ENCODE results near the gene PSMB9.
A peak's percentile ranks its signal among the peaks of the same experiment; 100 is the strongest.

Gene PSMB9

GRCh38 chr6:32838114-32838958, 15.7 kb upstream of the PSMB9 start, which contains the start of gene TAP2:
TAP2 (minus strand) TSS chr6:32838739; CDS start chr6:32838233, 506 bp downstream.
- DNase-seq (ENCODE audit: extremely low spot score, insufficient read length, low read depth), result peak; percentile 80
- peak; percentile 93 for FAIRE-seq

DNA sequence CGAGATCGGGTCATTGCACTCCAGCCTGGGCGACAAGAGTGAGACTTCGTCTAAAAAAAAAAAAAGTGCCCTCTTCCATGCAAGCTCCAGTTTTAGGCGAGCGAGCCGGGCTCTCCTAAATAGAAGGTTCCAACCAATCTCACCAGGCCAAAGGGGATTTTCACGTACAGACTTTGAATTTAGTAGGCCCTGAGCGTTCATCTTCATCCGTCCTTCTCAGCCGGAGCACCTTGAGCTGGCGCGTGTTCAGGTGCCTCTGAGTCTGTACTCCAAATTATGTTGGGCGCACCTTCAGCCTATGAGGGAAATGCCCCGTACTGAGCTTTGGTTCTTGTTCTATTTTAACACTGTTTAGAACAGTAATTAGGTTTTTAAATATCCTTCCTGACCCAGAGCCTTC, 14.6 kb upstream of the PSMB9 start:
- FAIRE-seq (no peak), DNase-seq (ENCODE audit: extremely low spot score, insufficient read length, low read depth) (no peak)

- DNase-seq (ENCODE audit: extremely low spot score, insufficient read length, low read depth), result no peak
- FAIRE-seq, result peak; percentile 81
These were observed 13.3 kb upstream of the PSMB9 start for GRCh38 chr6:32840604-32841246.

- FAIRE-seq, result no peak
These were observed 11.9 kb upstream of the PSMB9 start for GRCh38 chr6:32842021-32842650.

GRCh38 chr6:32842690-32843089, 11.3 kb upstream of the PSMB9 start:
- DNase-seq (ENCODE audit: extremely low spot score, insufficient read length, low read depth), result no peak
- peak; percentile 38 for FAIRE-seq

More at GRCh38 chr6:32842021-32842650, 11.9 kb upstream of the PSMB9 start:
- no peak for DNase-seq (ENCODE audit: extremely low spot score, insufficient read length, low read depth)

DNA sequence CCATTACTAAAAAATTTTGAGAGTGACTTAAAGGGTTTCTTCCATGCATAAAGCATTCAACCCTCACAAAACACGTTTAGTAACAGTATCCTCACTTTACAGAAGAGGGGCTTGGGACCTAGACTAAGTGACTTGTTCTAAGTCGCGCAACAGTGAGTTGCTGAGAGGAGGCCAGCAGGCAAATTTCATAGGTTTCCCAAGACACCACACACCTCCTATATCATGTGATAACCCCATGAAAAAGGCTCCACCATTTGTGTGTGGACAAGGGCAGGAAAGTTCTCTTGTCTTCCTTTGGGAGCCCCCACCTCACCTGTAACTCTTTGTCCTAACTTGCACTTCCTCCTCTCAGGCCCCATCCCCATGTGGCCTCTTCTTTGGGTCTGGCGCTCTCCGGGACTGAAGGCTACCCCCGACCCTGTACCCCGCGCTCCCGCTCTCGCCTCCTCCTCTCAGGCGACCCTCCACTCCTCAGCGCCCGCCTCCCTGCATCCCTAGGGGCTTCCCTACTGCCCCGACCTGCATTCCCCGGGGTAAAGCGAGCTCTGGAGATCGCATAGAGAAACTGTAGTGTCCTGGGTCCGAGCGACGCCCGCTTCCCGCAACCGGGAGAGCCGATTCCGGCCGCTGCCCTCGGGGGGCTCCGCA, 10.5 kb upstream of the PSMB9 start:
- DNase-seq (ENCODE audit: extremely low spot score, insufficient read length, low read depth) (no peak), FAIRE-seq (peak; percentile 29)

- FAIRE-seq, result peak; percentile 99
- DNase-seq (ENCODE audit: extremely low spot score, insufficient read length, low read depth), result peak; percentile 79
These were observed 9.8 kb upstream of the PSMB9 start, which contains the start of gene PSMB8 for GRCh38 chr6:32843979-32844838. PSMB8 (minus strand) TSS chr6:32844047; CDS start chr6:32843996, 51 bp downstream.

DNA sequence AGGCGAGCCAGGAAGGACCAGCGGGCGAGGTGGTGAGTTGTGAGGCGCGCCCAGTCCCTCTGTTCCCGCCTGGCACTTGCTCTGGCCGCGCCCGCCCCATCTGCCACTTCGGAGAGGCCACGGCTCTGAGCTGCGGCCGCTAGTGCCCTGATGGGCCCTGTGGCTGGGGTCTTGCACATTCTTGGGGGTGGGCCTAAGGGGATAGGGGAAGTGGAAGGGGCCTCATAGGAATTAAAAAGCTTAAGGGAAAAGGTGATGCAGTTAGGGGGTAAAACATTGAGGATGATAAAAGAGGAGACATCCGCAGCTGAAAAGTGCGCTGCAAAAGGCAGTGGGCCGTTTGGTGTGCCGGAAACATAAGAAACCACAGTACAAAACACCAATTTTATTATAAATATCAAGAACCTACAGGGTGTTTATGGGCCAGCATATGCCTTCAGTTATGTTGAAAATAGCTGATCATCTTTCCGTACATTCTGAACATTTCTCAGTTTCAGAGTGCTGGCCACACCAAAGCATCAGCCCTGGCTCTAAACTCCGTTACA, 9.1 kb upstream of the PSMB9 start:
- FAIRE-seq (no peak), DNase-seq (ENCODE audit: extremely low spot score, insufficient read length, low read depth) (no peak)

DNA sequence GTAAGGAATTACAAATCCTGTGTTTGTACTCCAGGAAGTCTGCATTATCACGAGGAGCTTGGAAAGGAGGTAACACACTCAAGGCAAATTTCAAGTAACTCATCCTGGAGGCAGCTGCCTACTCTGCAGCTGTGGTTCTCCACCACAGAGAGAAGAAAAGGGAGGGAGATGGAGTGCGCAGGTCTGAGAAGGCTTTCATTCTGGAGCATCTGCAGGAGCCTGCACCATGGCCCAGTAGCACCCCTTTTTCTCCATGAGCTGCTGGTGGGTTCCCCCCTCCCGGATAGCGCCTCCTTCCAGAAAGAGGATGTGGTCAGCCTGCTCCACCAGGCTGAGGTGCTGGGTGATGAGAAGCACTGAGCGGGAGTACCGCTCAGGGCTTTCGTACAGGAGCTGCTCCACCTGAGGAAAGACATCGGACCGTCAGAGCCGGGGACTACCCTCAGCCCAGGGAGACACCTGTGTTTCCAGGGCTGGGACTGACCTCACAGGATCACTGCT, 8.6 kb upstream of the PSMB9 start:
- peak; percentile 85 for FAIRE-seq

DNA sequence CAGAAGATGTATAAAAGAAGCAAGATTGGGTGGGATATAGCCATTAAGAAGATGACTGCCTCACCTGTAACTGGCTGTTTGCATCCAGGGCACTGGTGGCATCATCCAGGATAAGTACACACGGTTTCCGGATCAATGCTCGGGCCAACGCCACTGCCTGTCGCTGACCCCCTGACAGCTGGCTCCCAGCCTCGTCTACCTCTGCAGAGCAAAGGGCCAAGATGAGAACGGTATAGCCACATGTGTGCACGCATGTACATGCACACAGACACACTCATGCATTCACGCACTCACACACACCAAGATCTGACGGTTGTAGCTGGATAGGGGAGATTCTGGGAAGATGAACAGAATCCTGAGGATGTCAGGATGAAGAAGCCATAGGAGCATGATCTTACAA, 7.0 kb upstream of the PSMB9 start:
- no peak for FAIRE-seq

More for the DNA sequence above, 8.6 kb upstream of the PSMB9 start:
- no peak for DNase-seq (ENCODE audit: extremely low spot score, insufficient read length, low read depth)

DNA sequence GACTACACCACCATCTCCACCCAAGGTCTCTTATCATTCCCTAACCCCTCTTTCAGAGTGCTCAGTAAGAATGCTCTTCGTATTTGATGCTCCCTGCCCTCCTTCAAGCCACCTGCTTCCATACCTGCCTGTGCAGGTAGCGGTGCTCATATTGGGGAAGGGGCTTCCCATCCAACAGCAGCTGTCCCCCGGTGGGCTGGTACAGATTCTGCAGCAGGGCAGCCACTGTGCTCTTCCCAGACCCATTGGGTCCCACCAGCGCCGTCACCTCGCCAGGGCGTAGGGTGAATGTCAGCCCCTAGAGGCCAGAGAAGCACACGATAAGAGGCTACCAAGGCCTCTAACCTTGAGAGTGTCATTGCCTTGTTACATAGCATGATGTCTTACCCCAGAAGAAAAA, 6.2 kb upstream of the PSMB9 start:
- DNase-seq (ENCODE audit: extremely low spot score, insufficient read length, low read depth) (no peak), FAIRE-seq (no peak)

More for the DNA sequence above, 7.0 kb upstream of the PSMB9 start:
- DNase-seq (ENCODE audit: extremely low spot score, insufficient read length, low read depth), result no peak

DNA sequence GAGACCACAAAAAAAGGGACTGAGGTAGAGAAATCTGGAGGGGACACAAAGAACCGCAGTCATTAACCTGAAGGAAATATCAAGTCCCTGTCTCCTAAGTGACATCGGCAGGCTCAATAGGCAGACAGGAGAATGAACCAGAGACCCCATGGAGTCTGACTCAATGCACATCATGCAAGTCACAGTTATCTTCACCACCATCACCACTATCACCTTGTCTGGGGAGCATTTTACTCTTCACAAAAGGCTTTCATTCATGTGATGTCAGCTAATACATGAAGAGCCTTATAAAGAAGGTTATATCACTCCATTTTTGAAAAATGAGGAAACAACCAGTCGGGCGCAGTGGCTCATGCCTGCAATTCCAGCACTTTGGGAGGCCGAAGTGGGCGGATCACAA, 4.9 kb upstream of the PSMB9 start:
- FAIRE-seq (no peak), DNase-seq (ENCODE audit: extremely low spot score, insufficient read length, low read depth) (no peak)

DNA sequence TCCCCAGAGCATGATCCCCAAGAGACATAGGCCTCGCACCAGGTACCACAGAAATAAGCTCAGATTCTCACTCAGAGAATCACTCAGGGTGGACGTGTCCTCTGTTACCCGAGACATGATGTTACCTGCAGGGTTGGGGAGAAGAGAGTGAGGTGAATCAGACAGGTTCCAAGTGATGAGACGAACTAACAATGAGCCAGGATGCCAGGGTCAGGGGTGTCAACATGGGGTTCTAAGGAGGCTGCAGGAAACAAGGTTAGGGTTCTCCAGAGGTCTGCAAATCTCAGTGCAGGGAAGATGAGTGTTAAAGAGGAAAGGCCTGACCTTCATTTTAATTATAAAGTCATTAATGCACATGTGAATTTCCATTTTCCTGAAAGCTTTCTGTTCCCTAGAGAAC, 3.0 kb upstream of the PSMB9 start:
- DNase-seq (ENCODE audit: extremely low spot score, insufficient read length, low read depth) (no peak), FAIRE-seq (no peak)

- DNase-seq (ENCODE audit: extremely low spot score, insufficient read length, low read depth) (no peak), FAIRE-seq (peak; percentile 75)
These were observed 1.8 kb upstream of the PSMB9 start for GRCh38 chr6:32852018-32852843.

GRCh38 chr6:32852844-32853540, 1.0 kb upstream of the PSMB9 start:
- DNase-seq (ENCODE audit: extremely low spot score, insufficient read length, low read depth), result no peak

DNA sequence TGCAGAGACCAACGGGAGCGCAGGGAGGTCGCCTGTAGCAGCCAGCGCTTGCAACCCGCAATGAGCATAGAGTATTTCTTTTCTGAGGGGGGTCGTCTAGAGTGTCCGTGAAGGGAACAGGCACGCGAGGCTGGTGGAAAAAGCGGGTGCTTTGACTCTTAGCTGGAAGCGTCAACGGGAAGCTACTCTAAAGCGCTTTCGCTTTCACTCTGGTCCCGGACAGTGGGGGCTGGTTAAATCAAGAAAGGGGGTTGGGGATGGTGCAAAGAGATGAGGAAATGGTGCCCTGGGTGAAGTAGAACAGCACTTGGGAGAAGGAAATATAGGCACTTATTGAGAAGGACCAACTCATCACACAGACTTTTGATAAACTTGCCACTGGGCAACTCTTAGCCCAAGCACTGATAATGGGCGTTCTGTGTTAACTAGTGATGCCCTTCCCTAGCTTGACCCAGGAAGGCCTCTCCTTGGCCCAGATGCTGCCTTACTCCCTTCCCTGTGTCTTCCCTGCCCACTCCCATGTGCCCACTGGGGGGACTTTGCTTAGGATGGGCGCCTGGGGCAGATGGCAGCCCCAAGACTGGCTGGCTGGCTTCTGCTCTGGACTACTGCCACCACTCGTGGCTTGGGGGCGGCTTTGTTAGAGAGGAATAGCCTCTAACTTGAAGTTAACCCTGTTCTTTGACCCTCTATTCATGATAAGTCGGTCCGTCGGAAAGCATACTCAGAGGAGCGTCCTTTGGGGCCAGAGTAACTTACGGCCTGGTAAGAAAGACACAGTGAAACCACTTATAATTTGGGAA, 585 bp downstream of the PSMB9 start:
- FAIRE-seq (peak; percentile 81), DNase-seq (ENCODE audit: extremely low spot score, insufficient read length, low read depth) (no peak)

More at GRCh38 chr6:32852844-32853540, 1.0 kb upstream of the PSMB9 start:
- no peak for FAIRE-seq
